ENCODE measurements around the gene IFT57. TPM values are rescaled to one million over a fixed set of nuclear protein-coding genes. Genes with fewer than 3 reads are reported as not detected.
"Not testable (repeated sequence)": the region's sequence is repeated elsewhere in the genome, so short reads cannot be mapped to it uniquely, and the experiment has no call there.

Gene IFT57
- total RNA-seq, 1 donor from 2014 or later: 22.0 TPM

DNA sequence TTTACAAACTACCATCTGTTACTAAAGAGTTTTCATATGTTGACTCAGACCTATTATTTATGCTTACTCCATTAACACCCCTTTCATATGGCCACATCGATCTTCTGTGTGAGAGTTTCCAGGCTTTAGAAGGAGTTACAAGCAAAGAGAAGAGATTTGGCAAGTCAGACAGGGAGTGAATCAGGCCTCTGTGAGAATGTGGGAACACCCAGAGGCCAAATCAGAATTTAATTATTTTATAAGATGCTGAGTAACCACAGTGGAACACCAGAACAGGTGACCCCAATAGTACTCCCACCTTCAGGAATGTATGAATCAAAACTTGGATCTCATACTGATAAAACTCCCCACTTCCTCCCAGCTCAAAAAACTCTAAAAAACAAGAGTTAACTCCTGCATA is 42.0 kb downstream of the IFT57 start:
- intact Hi-C loops (cut with micrococcal nuclease): no loop called here
- H3K36me3 Mint-ChIP-seq (ENCODE audit: low read depth): peaks cover 10% of the 10 kb centered on the region
- H3K4me1 Mint-ChIP-seq (ENCODE audit: low read depth): peaks cover 14% of the 10 kb centered on the region
- peaks cover 5% of the 10 kb centered on the region for H3K9me3 Mint-ChIP-seq
- no peaks in the 10 kb centered on the region for H3K27me3 Mint-ChIP-seq (ENCODE audit: low read depth)
- H3K27ac Mint-ChIP-seq: no peak overlapping the region
- no peak overlapping the region for H3K4me3 Mint-ChIP-seq (ENCODE audit: low read depth)
- DNase-seq (ENCODE audit: low spot score): no peak

DNA sequence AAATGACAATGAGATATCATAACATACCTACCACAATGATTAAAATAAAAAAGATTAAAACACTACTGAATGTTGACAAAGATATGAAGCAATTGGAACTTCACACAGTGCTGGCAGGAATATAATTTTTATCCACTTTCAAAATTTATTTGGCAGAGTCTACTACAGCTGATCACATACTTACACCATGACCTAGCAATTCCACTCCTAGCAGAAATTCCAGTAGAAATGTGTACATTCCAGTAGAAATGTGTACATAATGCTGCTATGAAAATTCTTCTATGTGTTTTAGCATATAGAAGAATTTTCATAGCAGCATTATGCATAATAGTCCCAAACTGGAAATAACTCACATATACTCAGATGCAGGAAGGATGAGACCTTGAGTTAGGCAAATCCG is 43.5 kb downstream of the IFT57 start:
- Mint-ChIP-seq H3K27ac (no peak overlapping the region), H3K36me3 (ENCODE audit: low read depth) (peaks cover 5% of the 10 kb centered on the region), H3K27me3 (ENCODE audit: low read depth) (no peaks in the 10 kb centered on the region), H3K4me1 (ENCODE audit: low read depth) (peaks cover 14% of the 10 kb centered on the region), H3K9me3 (no peaks in the 10 kb centered on the region), H3K4me3 (ENCODE audit: low read depth) (no peak overlapping the region)
- intact Hi-C loops (cut with micrococcal nuclease): no loop called here
- DNase-seq (ENCODE audit: low spot score): no peak

DNA sequence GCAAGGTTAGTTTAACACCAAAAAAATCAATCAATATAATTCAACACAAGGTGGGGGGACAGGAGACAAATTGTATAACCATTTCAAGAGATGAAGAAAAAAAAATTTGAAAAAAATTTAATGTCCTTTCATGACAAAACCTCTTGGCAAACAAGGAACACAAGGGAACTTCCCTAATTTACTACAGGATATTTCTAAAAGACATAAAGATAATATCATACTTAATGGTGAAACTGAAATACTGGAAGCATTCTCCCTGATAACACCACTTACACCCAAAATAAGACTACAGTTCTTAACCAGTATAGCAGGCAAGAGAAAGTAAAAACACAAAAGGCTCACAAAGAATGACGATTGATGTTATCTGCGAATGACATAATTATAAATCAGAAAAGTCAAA is 44.7 kb downstream of the IFT57 start:
- Mint-ChIP-seq H3K27ac (no peak overlapping the region), H3K36me3 (ENCODE audit: low read depth) (peaks cover 1% of the 10 kb centered on the region), H3K4me1 (ENCODE audit: low read depth) (peaks cover 15% of the 10 kb centered on the region), H3K9me3 (no peaks in the 10 kb centered on the region), H3K4me3 (ENCODE audit: low read depth) (no peak overlapping the region), H3K27me3 (ENCODE audit: low read depth) (no peaks in the 10 kb centered on the region)
- intact Hi-C loops (cut with micrococcal nuclease): no loop called here
- no peak for DNase-seq (ENCODE audit: low spot score)

DNA sequence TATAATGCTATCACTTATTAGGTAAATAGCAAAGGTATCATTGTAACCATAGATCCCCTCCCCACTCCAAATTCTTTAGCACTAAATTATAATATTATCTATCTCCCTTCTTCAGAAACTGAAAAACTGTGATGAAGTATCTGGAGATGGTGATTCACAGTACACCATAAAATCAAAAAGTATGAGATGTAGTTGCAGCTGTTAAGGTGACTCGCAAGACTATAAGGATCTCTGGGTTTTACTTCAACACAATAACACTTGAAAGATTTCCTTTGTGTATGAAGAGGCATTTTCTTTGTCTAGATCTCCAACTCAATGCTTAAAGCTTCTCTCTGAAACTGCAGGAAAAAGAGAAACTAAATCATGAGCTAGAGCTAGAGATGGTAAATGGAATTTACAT is 46.9 kb downstream of the IFT57 start:
- no peak for DNase-seq (ENCODE audit: low spot score)

DNA sequence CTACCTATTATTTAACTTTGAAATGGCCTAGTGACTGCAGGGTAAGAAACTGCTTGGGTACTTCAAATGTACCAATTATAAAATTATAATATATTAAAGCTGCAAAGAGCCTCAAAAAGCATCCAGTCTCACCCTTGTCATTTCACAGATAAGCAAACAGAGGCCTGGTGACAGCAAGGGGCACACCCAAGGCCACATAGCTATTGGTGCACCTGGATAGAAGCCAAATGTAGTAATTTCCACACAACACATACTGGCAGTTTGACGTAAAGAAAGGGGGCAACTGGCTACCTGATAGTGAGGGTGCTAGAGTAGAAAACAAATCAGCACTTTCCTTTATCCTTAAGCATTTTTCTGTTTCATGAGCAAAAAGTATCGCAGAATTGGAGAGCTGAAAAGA is 51.1 kb downstream of the IFT57 start:
- H3K9me3 Mint-ChIP-seq: no peaks in the 10 kb centered on the region
- peaks cover 17% of the 10 kb centered on the region for H3K4me1 Mint-ChIP-seq (ENCODE audit: low read depth)
- intact Hi-C loops (cut with micrococcal nuclease): no loop called here
- DNase-seq (ENCODE audit: low spot score): no peak
- no peak overlapping the region for H3K4me3 Mint-ChIP-seq (ENCODE audit: low read depth)
- H3K27ac Mint-ChIP-seq: no peak overlapping the region
- H3K36me3 Mint-ChIP-seq (ENCODE audit: low read depth): peaks cover 14% of the 10 kb centered on the region
- H3K27me3 Mint-ChIP-seq (ENCODE audit: low read depth): no peaks in the 10 kb centered on the region

More for the DNA sequence above, 46.9 kb downstream of the IFT57 start:
- H3K36me3 Mint-ChIP-seq (ENCODE audit: low read depth): peaks cover 4% of the 10 kb centered on the region
- intact Hi-C loops (cut with micrococcal nuclease): no loop called here
- no peaks in the 10 kb centered on the region for H3K9me3 Mint-ChIP-seq
- H3K27me3 Mint-ChIP-seq (ENCODE audit: low read depth): no peaks in the 10 kb centered on the region
- peaks cover 19% of the 10 kb centered on the region for H3K4me1 Mint-ChIP-seq (ENCODE audit: low read depth)
- H3K4me3 Mint-ChIP-seq (ENCODE audit: low read depth): no peak overlapping the region
- H3K27ac Mint-ChIP-seq: peak overlapping the region; percentile 31

DNA sequence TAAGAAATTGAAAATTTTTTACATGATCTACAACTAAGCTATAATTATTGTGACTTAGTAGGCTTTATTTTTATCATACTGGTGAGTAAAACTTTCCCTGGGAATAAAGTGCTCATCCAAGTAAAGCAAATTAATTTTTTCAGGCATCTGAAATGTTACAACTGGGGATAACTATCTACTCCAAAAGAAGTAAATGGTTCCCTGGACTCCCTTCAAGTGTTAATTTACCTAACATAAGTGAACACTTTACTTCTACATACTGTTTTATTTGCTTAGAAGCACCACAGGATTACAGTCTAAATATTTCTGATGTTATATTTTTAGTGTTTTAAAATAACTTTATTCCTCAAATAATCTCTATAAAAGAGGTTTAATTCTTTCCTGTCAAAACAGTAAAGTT is 57.8 kb downstream of the IFT57 start:
- Mint-ChIP-seq H3K4me3 (ENCODE audit: low read depth) (no peak overlapping the region), H3K9me3 (no peaks in the 10 kb centered on the region), H3K4me1 (ENCODE audit: low read depth) (peaks cover 4% of the 10 kb centered on the region), H3K27me3 (ENCODE audit: low read depth) (no peaks in the 10 kb centered on the region), H3K27ac (no peak overlapping the region), H3K36me3 (ENCODE audit: low read depth) (peaks cover 15% of the 10 kb centered on the region)
- intact Hi-C loops (cut with micrococcal nuclease): no loop called here
- DNase-seq (ENCODE audit: low spot score): no peak

DNA sequence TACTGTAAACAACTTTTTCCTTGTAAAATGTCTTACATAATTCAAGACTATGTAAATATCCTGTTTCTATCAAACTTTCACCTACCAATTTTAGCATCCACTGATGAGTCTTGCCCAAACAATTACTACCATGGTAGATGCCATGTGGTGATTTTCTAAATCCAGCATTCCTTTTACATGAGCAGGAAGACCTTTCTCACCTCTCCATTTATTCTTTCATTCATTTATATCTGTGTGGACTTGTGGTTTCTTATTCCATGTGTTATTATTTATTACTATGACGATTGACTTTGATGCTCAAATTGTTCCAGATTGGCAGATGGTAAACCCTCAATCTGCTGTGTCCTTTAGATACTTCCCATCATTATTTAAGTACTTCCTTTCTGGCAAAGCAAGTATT is 62.4 kb downstream of the IFT57 start:
- H3K27me3 Mint-ChIP-seq (ENCODE audit: low read depth): no peaks in the 10 kb centered on the region
- intact Hi-C loops (cut with micrococcal nuclease): no loop called here
- H3K27ac Mint-ChIP-seq: no peak overlapping the region
- H3K36me3 Mint-ChIP-seq (ENCODE audit: low read depth): peaks cover 5% of the 10 kb centered on the region
- H3K4me1 Mint-ChIP-seq (ENCODE audit: low read depth): peaks cover 8% of the 10 kb centered on the region
- no peaks in the 10 kb centered on the region for H3K9me3 Mint-ChIP-seq
- H3K4me3 Mint-ChIP-seq (ENCODE audit: low read depth): no peak overlapping the region
- no peak for DNase-seq (ENCODE audit: low spot score)

DNA sequence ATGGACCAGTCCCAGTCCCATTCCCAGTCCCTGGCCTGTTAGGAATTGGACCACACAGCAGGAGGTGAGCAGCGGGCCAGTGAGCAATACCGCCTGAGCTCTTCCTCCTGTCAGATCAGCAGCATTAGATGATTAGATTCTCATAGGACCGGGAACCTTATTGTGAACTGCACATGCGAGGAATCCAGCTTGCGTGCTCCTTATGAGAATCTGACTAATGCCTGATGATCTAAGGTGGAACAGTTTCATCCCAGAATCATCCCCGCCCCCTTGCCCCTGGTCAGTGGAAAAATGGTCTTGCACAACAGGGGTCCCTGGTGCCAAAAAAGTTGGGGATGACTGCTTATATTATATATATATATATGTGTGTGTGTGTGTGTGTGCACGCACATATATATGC is 63.1 kb downstream of the IFT57 start:
- peaks cover 5% of the 10 kb centered on the region for H3K36me3 Mint-ChIP-seq (ENCODE audit: low read depth)
- no peaks in the 10 kb centered on the region for H3K27me3 Mint-ChIP-seq (ENCODE audit: low read depth)
- intact Hi-C loops (cut with micrococcal nuclease): no loop called here
- peaks cover 8% of the 10 kb centered on the region for H3K4me1 Mint-ChIP-seq (ENCODE audit: low read depth)
- no peak overlapping the region for H3K4me3 Mint-ChIP-seq (ENCODE audit: low read depth)
- no peaks in the 10 kb centered on the region for H3K9me3 Mint-ChIP-seq
- H3K27ac Mint-ChIP-seq: no peak overlapping the region
- DNase-seq (ENCODE audit: low spot score): no peak

DNA sequence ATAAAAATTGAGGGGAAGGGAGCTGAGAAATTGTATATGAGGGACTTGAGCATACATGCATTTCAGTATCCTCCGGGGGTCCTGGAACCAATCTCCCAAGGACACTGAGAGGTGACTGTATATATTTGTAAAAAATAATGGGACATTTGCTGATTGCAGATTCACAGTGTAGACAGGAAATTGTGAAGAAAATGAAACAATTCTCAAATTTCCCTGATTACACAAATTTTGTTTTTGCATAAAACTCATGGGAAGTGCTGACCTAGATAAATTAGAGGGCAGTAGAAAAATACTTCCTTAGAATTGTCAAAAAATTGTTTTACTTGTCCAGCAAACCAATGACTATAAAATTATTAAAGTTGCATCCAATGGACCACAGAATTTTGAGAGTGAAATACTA is 64.0 kb downstream of the IFT57 start:
- Mint-ChIP-seq H3K9me3 (no peaks in the 10 kb centered on the region), H3K36me3 (ENCODE audit: low read depth) (peaks cover 5% of the 10 kb centered on the region), H3K27me3 (ENCODE audit: low read depth) (no peaks in the 10 kb centered on the region), H3K4me1 (ENCODE audit: low read depth) (peaks cover 13% of the 10 kb centered on the region), H3K27ac (no peak overlapping the region), H3K4me3 (ENCODE audit: low read depth) (no peak overlapping the region)
- intact Hi-C loops (cut with micrococcal nuclease): no loop called here
- DNase-seq (ENCODE audit: low spot score): no peak

DNA sequence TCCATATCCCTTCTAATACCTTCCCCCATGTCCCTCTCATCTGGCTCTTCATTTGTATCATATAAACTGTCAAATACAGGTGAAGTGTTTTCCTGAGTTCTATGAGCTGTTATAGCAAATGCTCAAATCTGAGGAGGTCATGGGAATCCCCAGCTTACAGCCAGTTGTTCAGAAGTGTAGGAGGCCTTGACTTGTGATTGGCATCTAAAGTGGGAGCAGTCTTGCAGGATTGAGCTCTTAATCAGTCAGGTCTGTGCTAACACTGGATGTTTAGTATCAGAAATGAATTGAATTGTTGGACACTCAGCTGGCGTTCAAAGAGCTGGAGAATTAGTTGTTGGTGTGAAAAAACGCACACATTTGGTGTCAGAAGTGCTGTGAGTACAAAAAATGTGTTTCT is 65.0 kb downstream of the IFT57 start:
- H3K9me3 Mint-ChIP-seq: no peaks in the 10 kb centered on the region
- H3K4me3 Mint-ChIP-seq (ENCODE audit: low read depth): no peak overlapping the region
- peak overlapping the region; percentile 20 for H3K27ac Mint-ChIP-seq
- H3K27me3 Mint-ChIP-seq (ENCODE audit: low read depth): no peaks in the 10 kb centered on the region
- intact Hi-C loops (cut with micrococcal nuclease): no loop called here
- no peak for DNase-seq (ENCODE audit: low spot score)
- H3K4me1 Mint-ChIP-seq (ENCODE audit: low read depth): peaks cover 16% of the 10 kb centered on the region
- H3K36me3 Mint-ChIP-seq (ENCODE audit: low read depth): no peaks in the 10 kb centered on the region

DNA sequence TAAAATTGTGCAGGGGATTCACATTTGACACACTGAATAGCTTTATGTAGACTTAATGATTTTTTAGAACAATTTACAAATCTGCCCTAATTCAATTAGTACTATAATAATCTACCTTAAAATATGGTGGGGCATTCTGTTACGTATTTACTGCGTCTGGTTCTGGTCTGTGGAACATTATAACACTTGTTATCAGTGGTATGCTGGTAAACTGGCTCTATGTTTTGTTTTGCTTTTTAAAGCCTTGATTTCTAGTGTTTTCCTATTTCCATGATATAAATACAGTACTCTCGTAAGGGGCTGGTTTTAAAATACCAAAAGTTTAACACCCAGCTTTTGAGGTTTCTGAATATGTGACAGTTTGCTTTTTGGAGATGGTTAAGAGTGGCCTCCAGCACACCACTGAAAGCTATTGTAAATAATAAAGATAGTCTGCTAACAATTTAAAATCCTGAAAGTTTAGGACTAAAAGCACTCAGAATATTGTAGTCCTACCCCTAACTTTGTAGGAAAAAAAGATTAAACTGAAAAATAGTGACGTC is 65.8 kb downstream of the IFT57 start:
- no peak overlapping the region for H3K4me3 Mint-ChIP-seq (ENCODE audit: low read depth)
- no peak for DNase-seq (ENCODE audit: low spot score)
- intact Hi-C loops (cut with micrococcal nuclease): no loop called here

DNA sequence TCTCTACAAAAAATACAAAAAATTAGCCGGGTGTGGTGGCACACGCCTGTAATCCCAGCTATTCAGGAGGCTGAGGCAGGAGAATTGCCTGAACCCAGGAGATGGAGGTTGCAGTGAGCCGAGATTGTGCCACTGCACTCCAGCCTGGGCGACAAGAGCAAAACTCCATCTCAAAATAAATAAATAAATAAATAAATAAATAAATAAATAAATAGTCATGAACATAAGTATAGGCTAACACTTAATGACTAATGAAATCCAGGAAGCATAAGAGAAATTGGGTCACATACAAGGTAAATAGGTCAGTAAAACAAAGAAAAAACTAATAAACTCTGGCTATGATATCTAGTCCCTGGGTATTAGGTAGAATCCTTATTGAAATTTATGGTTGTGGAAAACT is 66.6 kb downstream of the IFT57 start:
- H3K9me3 Mint-ChIP-seq; H3K36me3 Mint-ChIP-seq (ENCODE audit: low read depth); H3K27ac Mint-ChIP-seq; DNase-seq (ENCODE audit: low spot score); intact Hi-C loops (cut with micrococcal nuclease); H3K27me3 Mint-ChIP-seq (ENCODE audit: low read depth); H3K4me3 Mint-ChIP-seq (ENCODE audit: low read depth): not testable (repeated sequence)
- peaks cover 16% of the 10 kb centered on the region for H3K4me1 Mint-ChIP-seq (ENCODE audit: low read depth)

More for the DNA sequence above, 65.8 kb downstream of the IFT57 start:
- Mint-ChIP-seq H3K27me3 (ENCODE audit: low read depth) (no peaks in the 10 kb centered on the region), H3K36me3 (ENCODE audit: low read depth) (no peaks in the 10 kb centered on the region), H3K4me1 (ENCODE audit: low read depth) (peaks cover 16% of the 10 kb centered on the region), H3K9me3 (no peaks in the 10 kb centered on the region), H3K27ac (no peak overlapping the region)

DNA sequence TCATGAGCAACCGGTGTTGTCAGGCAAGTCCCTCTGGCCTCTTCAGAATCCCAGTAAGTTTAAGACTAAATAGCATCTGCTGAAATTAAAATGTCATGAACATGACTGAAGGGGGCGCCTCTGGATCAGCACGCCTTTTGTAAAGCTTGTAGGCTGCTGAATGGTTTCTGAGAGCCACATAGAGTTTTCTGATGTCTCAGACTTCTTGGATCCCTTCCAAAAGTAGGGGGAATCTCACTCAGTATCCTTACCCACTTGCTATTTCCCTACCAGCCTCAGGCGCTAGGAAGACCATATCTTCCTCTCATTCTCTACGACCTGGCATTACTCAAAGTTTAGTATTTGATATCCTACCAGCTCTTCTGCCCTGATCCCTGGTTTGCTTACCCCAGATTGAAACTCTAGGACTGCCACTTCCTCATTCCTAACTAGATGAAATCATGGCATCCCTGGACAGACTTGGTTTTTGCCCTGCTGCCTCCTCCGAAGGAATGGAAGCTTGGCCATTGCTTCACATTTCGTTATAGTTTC is 68.7 kb downstream of the IFT57 start:
- Mint-ChIP-seq H3K9me3 (no peaks in the 10 kb centered on the region), H3K27me3 (ENCODE audit: low read depth) (no peaks in the 10 kb centered on the region), H3K27ac (no peak overlapping the region), H3K4me3 (ENCODE audit: low read depth) (no peak overlapping the region), H3K36me3 (ENCODE audit: low read depth) (no peaks in the 10 kb centered on the region), H3K4me1 (ENCODE audit: low read depth) (peaks cover 20% of the 10 kb centered on the region)
- DNase-seq (ENCODE audit: low spot score): peak; percentile 38
- intact Hi-C loops (cut with micrococcal nuclease): loop anchor here (1.0 kb wide), 2 partner anchors 253 to 324 kb away; no protein-coding TSS in a partner anchor

DNA sequence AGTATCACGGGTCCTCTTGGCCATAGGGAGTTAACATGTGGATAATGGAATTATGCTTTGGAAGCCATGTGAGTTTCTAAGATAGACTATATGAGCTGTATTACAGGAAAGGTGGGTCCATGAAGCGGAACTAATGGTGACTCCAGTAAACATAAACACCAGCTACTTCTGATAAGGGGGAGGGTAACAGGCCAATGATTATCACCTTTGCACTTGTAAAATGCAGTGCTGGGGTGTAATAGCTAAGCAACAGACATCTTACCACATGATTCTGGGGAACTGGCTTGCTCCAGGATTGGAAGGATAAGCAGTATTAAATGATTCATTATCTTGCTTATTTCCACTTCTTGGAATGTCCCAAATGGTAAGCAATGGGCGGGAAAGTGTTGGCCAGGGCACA is 70.0 kb downstream of the IFT57 start:
- intact Hi-C loops (cut with micrococcal nuclease): no loop called here
- H3K4me3 Mint-ChIP-seq (ENCODE audit: low read depth): no peak overlapping the region
- H3K9me3 Mint-ChIP-seq: no peaks in the 10 kb centered on the region
- H3K4me1 Mint-ChIP-seq (ENCODE audit: low read depth): peaks cover 20% of the 10 kb centered on the region
- no peak overlapping the region for H3K27ac Mint-ChIP-seq
- peaks cover 2% of the 10 kb centered on the region for H3K36me3 Mint-ChIP-seq (ENCODE audit: low read depth)
- no peaks in the 10 kb centered on the region for H3K27me3 Mint-ChIP-seq (ENCODE audit: low read depth)
- no peak for DNase-seq (ENCODE audit: low spot score)

Data from activated T-helper 2 cell treated with anti-CD3 and anti-CD28 coated beads, Interferon-gamma antibody, Interleukin-2, Interleukin-4, amounts not matched to agents 10 μg/mL and 5 μg/mL and 100 μg/mL, durations not matched to agents 14 hours and 24 hours and 36 hours (primary cell).